Mesendoderm (in vitro differentiated cells): Measurements from ENCODE around the gene PIGX.
A peak's percentile ranks its signal among the peaks of the same experiment; 100 is the strongest.

ENCODE experiments used
- DNase-seq: peaks from one replicate; pipeline ENCODE4 v3.0.0; 2013
- H2AK5ac ChIP-seq: 2 replicates; pipeline ENCODE4 v1.6.1; 2013; ENCODE audit warnings: low read length, inconsistent platforms
- H2BK120ac ChIP-seq: 2 replicates; pipeline ENCODE4 v1.6.1; 2013; ENCODE audit warnings: low read depth, mild to moderate bottlenecking, low read length, moderate library complexity, mixed read lengths
- H2BK15ac ChIP-seq: replicated peaks from 2 replicates; pipeline ENCODE4 v1.6.1; 2013; ENCODE audit warnings: low read depth, mild to moderate bottlenecking, moderate library complexity
- H2BK5ac ChIP-seq: 2 replicates; pipeline ENCODE4 v1.6.1; 2013; ENCODE audit warnings: low read length, inconsistent platforms
- H3K18ac ChIP-seq: 2 replicates; pipeline ENCODE4 v1.6.1; 2013; ENCODE audit warnings: mild to moderate bottlenecking, low read length, mixed read lengths
- H3K23ac ChIP-seq: one replicate; pipeline ENCODE4 v1.6.1; 2013; ENCODE audit warnings: low read length
- H3K27ac ChIP-seq: 2 replicates; pipeline ENCODE4 v1.5.1; 2013; ENCODE audit warnings: low read depth, mild to moderate bottlenecking, inconsistent platforms, low read length, moderate library complexity
- H3K27me3 ChIP-seq: 2 replicates; pipeline ENCODE4 v1.6.1; 2013; ENCODE audit warnings: low read length, control low read depth, mild to moderate bottlenecking, inconsistent platforms; ENCODE audit not compliant: insufficient read depth, poor library complexity
- H3K36me3 ChIP-seq: 2 replicates; pipeline ENCODE4 v1.6.1; 2013; ENCODE audit warnings: low read length, inconsistent platforms; ENCODE audit not compliant: control insufficient read depth, insufficient read depth
- H3K4ac ChIP-seq: one replicate; pipeline ENCODE4 v1.6.1; 2013; ENCODE audit warnings: low read depth, mild to moderate bottlenecking, low read length, moderate library complexity
- H3K4me1 ChIP-seq: 2 replicates; pipeline ENCODE4 v1.6.1; 2013; ENCODE audit warnings: low read depth, low read length, inconsistent platforms; ENCODE audit not compliant: control insufficient read depth
- H3K4me2 ChIP-seq: 2 replicates; pipeline ENCODE4 v1.6.1; 2013; ENCODE audit warnings: low read length
- H3K4me3 ChIP-seq: 2 replicates; pipeline ENCODE4 v1.5.1; 2013; ENCODE audit warnings: mild to moderate bottlenecking, low read length
- H3K56ac ChIP-seq: one replicate; pipeline ENCODE4 v1.6.1; 2013; ENCODE audit warnings: low read length
- H3K79me1 ChIP-seq: 2 replicates; pipeline ENCODE4 v1.6.1; 2013; ENCODE audit warnings: low read length, inconsistent platforms
- H3K79me2 ChIP-seq: 2 replicates; pipeline ENCODE4 v1.6.1; 2013; ENCODE audit warnings: mild to moderate bottlenecking, low read length; ENCODE audit not compliant: control insufficient read depth, insufficient read depth
- H3K9ac ChIP-seq: 2 replicates; pipeline ENCODE4 v1.6.1; 2013; ENCODE audit warnings: low read length, inconsistent platforms
- H4K5ac ChIP-seq: one replicate; pipeline ENCODE4 v1.6.1; 2013; ENCODE audit warnings: low read length
- H4K8ac ChIP-seq: one replicate; pipeline ENCODE4 v1.6.1; 2013; ENCODE audit warnings: low read depth, mild to moderate bottlenecking, control low read depth, low read length, moderate library complexity
- WGBS: extraction: QIAGEN DNeasy Blood & Tissue Kit; methylation state at CpG from one replicate; pipeline ENCODE4 v1.1.7; 2013; ENCODE audit warnings: low lambda C conversion rate, missing lambda C conversion rate; ENCODE audit not compliant: insufficient coverage; ENCODE audit errors: extremely low coverage; 5-methylcytosine and 5-hydroxymethylcytosine counted together

The PIGX gene

GRCh38 chr3:196772897-196773296 lies 60.7 kb downstream of the PIGX start:
- no peak overlapping the region for H3K9ac ChIP-seq
- no peaks in the 10 kb centered on the region for H3K27me3 ChIP-seq
- H4K5ac ChIP-seq = no peak overlapping the region
- H3K79me1 ChIP-seq = peaks cover 10% of the 10 kb centered on the region
- H2BK120ac ChIP-seq = no peak overlapping the region
- H3K4ac ChIP-seq = no peak overlapping the region
- WGBS = no CpG with 5 or more reads among the region's 6 CpGs
- no peak for DNase-seq
- H3K23ac ChIP-seq = no peak overlapping the region
- H3K4me1 ChIP-seq = no peaks in the 10 kb centered on the region
- H3K18ac ChIP-seq = no peak overlapping the region
- H3K4me2 ChIP-seq = no peak overlapping the region
- no peak overlapping the region for H2AK5ac ChIP-seq
- H3K4me3 ChIP-seq = no peak overlapping the region
- no peak overlapping the region for H4K8ac ChIP-seq
- peaks cover 53% of the 10 kb centered on the region for H3K79me2 ChIP-seq
- H3K56ac ChIP-seq = no peak overlapping the region
- H2BK5ac ChIP-seq = no peak overlapping the region
- H3K36me3 ChIP-seq = no peaks in the 10 kb centered on the region
- no peak overlapping the region for H2BK15ac ChIP-seq
- H3K27ac ChIP-seq = no peak overlapping the region

- Histone ChIP-seq H3K4me2 (no peak overlapping the region), H2BK15ac (no peak overlapping the region), H3K4me3 (no peak overlapping the region), H3K56ac (no peak overlapping the region), H3K9ac (no peak overlapping the region), H4K8ac (peak overlapping the region; percentile 39), H3K79me2 (peaks cover 57% of the 10 kb centered on the region), H3K18ac (no peak overlapping the region), H2BK120ac (no peak overlapping the region), H3K27me3 (no peaks in the 10 kb centered on the region), H3K4ac (no peak overlapping the region), H3K79me1 (peaks cover 15% of the 10 kb centered on the region), H2AK5ac (no peak overlapping the region), H3K23ac (no peak overlapping the region), H3K27ac (no peak overlapping the region), H3K4me1 (no peaks in the 10 kb centered on the region), H3K36me3 (no peaks in the 10 kb centered on the region), H4K5ac (no peak overlapping the region), H2BK5ac (no peak overlapping the region)
- no peak for DNase-seq
- WGBS = no CpG with 5 or more reads among the region's 5 CpGs
Measured at GRCh38 chr3:196774191-196774820, 62.1 kb downstream of the PIGX start.

- Histone ChIP-seq H3K4me1 (no peaks in the 10 kb centered on the region), H3K9ac (no peak overlapping the region), H3K4me2 (no peak overlapping the region), H3K4ac (no peak overlapping the region), H3K56ac (no peak overlapping the region), H3K27ac (no peak overlapping the region), H3K36me3 (no peaks in the 10 kb centered on the region), H4K8ac (no peak overlapping the region), H3K79me2 (peaks cover 57% of the 10 kb centered on the region), H4K5ac (no peak overlapping the region), H3K4me3 (no peak overlapping the region), H3K79me1 (peaks cover 17% of the 10 kb centered on the region), H2BK15ac (no peak overlapping the region), H2BK5ac (no peak overlapping the region), H3K27me3 (no peaks in the 10 kb centered on the region), H2BK120ac (no peak overlapping the region), H3K18ac (no peak overlapping the region), H2AK5ac (no peak overlapping the region), H3K23ac (no peak overlapping the region)
- no peak for DNase-seq
- no CpG with 5 or more reads among the region's 6 CpGs for WGBS
Measured at GRCh38 chr3:196774848-196775422, 62.8 kb downstream of the PIGX start.

GRCh38 chr3:196775938-196776337 lies 63.8 kb downstream of the PIGX start:
- Histone ChIP-seq H3K23ac (no peak overlapping the region), H3K56ac (no peak overlapping the region), H4K5ac (no peak overlapping the region), H3K18ac (no peak overlapping the region), H2AK5ac (no peak overlapping the region), H3K27ac (no peak overlapping the region), H2BK120ac (no peak overlapping the region), H4K8ac (no peak overlapping the region), H3K4ac (no peak overlapping the region), H3K9ac (no peak overlapping the region), H2BK15ac (no peak overlapping the region), H3K79me2 (peaks cover 55% of the 10 kb centered on the region), H3K4me3 (no peak overlapping the region), H3K4me2 (no peak overlapping the region), H2BK5ac (no peak overlapping the region), H3K27me3 (no peaks in the 10 kb centered on the region), H3K79me1 (peaks cover 16% of the 10 kb centered on the region), H3K36me3 (no peaks in the 10 kb centered on the region), H3K4me1 (no peaks in the 10 kb centered on the region)
- DNase-seq = no peak
- WGBS = no CpG with 5 or more reads among the region's 9 CpGs

- DNase-seq = no peak
- H3K4me1 ChIP-seq = no peaks in the 10 kb centered on the region
- H3K4me2 ChIP-seq = no peak overlapping the region
- H3K27me3 ChIP-seq = no peaks in the 10 kb centered on the region
- no peak overlapping the region for H3K56ac ChIP-seq
- H3K79me1 ChIP-seq = peaks cover 16% of the 10 kb centered on the region
- H3K9ac ChIP-seq = no peak overlapping the region
- H3K23ac ChIP-seq = no peak overlapping the region
- no peak overlapping the region for H4K5ac ChIP-seq
- H3K4ac ChIP-seq = no peak overlapping the region
- no peaks in the 10 kb centered on the region for H3K36me3 ChIP-seq
- H2BK120ac ChIP-seq = no peak overlapping the region
- H3K4me3 ChIP-seq = no peak overlapping the region
- peaks cover 48% of the 10 kb centered on the region for H3K79me2 ChIP-seq
- no peak overlapping the region for H2BK15ac ChIP-seq
- no peak overlapping the region for H2BK5ac ChIP-seq
- no CpG with 5 or more reads among the region's 8 CpGs for WGBS
- no peak overlapping the region for H3K27ac ChIP-seq
- no peak overlapping the region for H2AK5ac ChIP-seq
- H3K18ac ChIP-seq = no peak overlapping the region
- H4K8ac ChIP-seq = no peak overlapping the region
Measured at GRCh38 chr3:196777836-196778235, 65.7 kb downstream of the PIGX start.

- Histone ChIP-seq H3K9ac (no peak overlapping the region), H3K4me3 (no peak overlapping the region)
- DNase-seq = no peak
Measured at GRCh38 chr3:196778755-196779154, 66.6 kb downstream of the PIGX start.

More at GRCh38 chr3:196778755-196779154, 66.6 kb downstream of the PIGX start:
- no peaks in the 10 kb centered on the region for H3K27me3 ChIP-seq
- no peak overlapping the region for H3K56ac ChIP-seq
- H3K79me2 ChIP-seq = peaks cover 42% of the 10 kb centered on the region
- no peak overlapping the region for H2BK5ac ChIP-seq
- H3K79me1 ChIP-seq = peaks cover 15% of the 10 kb centered on the region
- H2BK120ac ChIP-seq = no peak overlapping the region
- H2AK5ac ChIP-seq = no peak overlapping the region
- no peak overlapping the region for H4K5ac ChIP-seq
- H3K4ac ChIP-seq = no peak overlapping the region
- no peak overlapping the region for H2BK15ac ChIP-seq
- H3K18ac ChIP-seq = no peak overlapping the region
- H3K4me1 ChIP-seq = no peaks in the 10 kb centered on the region
- no peak overlapping the region for H4K8ac ChIP-seq
- H3K36me3 ChIP-seq = peaks cover under 1% of the 10 kb centered on the region
- no peak overlapping the region for H3K23ac ChIP-seq
- H3K4me2 ChIP-seq = no peak overlapping the region
- no CpG with 5 or more reads among the region's 4 CpGs for WGBS
- H3K27ac ChIP-seq = no peak overlapping the region
